ENCODE data around the gene PLOD2. TPM values are rescaled to one million over a fixed set of nuclear protein-coding genes. Genes with fewer than 3 reads are reported as not detected.
A peak's percentile ranks its signal among the peaks of the same experiment; 100 is the strongest.

PLOD2 gene
- total RNA-seq, 1 experiment from 2014 or later, result 36.6 TPM

DNA sequence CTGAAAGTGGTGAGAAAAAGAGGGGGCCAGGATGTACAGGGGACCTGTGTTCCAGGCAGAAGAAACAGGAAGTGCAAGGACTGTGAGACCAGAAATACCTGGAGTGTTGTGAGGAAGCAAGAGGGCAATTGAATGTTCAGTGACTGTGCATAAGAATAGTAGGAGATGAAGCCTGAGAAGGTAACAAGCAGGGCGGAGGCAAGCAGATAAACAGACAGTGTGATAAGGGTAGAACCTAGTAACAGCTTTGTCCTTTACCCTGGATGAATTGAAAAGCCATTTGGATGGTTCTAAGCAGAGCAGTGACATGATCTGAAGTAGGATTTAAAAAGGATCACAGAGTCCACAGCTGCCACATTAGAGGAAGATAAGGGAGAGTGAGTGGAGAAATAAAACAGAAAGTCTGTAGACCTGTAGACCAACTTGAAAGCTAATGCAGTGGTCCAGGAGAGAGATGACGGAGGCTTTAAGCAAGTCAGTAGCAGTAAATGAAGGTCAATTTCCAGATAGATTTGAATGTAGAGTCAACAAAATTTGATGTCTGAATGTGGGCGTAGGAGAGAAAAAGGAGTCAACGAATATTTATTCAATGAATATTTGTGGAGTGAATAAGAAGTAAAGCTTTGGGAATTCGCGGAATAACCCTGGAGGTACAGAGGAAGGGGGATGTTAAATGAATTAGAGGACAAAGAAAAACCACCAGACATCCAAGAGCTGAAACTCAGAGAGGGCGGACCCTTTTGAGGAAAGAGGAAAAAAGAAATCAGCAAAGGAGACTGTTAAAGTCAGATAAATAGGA, 4.2 kb upstream of the PLOD2 start:
- TF ChIP-seq, protein P1, sequence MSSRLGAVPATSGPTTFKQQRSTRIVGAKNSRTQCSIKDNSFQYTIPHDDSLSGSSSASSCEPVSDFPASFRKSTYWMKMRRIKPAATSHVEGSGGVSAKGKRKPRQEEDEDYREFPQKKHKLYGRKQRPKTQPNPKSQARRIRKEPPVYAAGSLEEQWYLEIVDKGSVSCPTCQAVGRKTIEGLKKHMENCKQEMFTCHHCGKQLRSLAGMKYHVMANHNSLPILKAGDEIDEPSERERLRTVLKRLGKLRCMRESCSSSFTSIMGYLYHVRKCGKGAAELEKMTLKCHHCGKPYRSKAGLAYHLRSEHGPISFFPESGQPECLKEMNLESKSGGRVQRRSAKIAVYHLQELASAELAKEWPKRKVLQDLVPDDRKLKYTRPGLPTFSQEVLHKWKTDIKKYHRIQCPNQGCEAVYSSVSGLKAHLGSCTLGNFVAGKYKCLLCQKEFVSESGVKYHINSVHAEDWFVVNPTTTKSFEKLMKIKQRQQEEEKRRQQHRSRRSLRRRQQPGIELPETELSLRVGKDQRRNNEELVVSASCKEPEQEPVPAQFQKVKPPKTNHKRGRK (CRISPR knock-in tag; IDR thresholded peaks at IDR 0.05; ENCODE audit: borderline replicate concordance), result no peak
- TF ChIP-seq GABPB1 (CRISPR knock-in tag; IDR thresholded peaks at IDR 0.05) (no peak), ZNF671 (CRISPR knock-in tag; IDR thresholded peaks at IDR 0.05) (no peak), ETV6 (CRISPR knock-in tag; IDR thresholded peaks at IDR 0.05) (no peak), ELF4 (CRISPR knock-in tag; IDR thresholded peaks at IDR 0.05; ENCODE audit: low read depth) (no peak), NFATC4 (CRISPR knock-in tag; IDR thresholded peaks at IDR 0.05) (no peak), ZNF396 (CRISPR knock-in tag; IDR thresholded peaks at IDR 0.05; ENCODE audit: borderline replicate concordance) (no peak)
- TF ChIP-seq, protein P2, sequence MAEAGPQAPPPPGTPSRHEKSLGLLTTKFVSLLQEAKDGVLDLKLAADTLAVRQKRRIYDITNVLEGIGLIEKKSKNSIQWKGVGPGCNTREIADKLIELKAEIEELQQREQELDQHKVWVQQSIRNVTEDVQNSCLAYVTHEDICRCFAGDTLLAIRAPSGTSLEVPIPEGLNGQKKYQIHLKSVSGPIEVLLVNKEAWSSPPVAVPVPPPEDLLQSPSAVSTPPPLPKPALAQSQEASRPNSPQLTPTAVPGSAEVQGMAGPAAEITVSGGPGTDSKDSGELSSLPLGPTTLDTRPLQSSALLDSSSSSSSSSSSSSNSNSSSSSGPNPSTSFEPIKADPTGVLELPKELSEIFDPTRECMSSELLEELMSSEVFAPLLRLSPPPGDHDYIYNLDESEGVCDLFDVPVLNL (CRISPR knock-in tag; IDR thresholded peaks at IDR 0.05; ENCODE audit: borderline replicate concordance, low read depth), result no peak
- TF ChIP-seq, protein P3, sequence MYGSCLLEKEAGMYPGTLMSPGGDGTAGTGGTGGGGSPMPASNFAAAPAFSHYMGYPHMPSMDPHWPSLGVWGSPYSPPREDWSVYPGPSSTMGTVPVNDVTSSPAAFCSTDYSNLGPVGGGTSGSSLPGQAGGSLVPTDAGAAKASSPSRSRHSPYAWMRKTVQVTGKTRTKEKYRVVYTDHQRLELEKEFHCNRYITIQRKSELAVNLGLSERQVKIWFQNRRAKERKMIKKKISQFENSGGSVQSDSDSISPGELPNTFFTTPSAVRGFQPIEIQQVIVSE (CRISPR knock-in tag; IDR thresholded peaks at IDR 0.05; ENCODE audit: borderline replicate concordance), result no peak
- TF ChIP-seq, protein P4, sequence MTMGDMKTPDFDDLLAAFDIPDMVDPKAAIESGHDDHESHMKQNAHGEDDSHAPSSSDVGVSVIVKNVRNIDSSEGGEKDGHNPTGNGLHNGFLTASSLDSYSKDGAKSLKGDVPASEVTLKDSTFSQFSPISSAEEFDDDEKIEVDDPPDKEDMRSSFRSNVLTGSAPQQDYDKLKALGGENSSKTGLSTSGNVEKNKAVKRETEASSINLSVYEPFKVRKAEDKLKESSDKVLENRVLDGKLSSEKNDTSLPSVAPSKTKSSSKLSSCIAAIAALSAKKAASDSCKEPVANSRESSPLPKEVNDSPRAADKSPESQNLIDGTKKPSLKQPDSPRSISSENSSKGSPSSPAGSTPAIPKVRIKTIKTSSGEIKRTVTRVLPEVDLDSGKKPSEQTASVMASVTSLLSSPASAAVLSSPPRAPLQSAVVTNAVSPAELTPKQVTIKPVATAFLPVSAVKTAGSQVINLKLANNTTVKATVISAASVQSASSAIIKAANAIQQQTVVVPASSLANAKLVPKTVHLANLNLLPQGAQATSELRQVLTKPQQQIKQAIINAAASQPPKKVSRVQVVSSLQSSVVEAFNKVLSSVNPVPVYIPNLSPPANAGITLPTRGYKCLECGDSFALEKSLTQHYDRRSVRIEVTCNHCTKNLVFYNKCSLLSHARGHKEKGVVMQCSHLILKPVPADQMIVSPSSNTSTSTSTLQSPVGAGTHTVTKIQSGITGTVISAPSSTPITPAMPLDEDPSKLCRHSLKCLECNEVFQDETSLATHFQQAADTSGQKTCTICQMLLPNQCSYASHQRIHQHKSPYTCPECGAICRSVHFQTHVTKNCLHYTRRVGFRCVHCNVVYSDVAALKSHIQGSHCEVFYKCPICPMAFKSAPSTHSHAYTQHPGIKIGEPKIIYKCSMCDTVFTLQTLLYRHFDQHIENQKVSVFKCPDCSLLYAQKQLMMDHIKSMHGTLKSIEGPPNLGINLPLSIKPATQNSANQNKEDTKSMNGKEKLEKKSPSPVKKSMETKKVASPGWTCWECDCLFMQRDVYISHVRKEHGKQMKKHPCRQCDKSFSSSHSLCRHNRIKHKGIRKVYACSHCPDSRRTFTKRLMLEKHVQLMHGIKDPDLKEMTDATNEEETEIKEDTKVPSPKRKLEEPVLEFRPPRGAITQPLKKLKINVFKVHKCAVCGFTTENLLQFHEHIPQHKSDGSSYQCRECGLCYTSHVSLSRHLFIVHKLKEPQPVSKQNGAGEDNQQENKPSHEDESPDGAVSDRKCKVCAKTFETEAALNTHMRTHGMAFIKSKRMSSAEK (CRISPR knock-in tag; IDR thresholded peaks at IDR 0.05; ENCODE audit: borderline replicate concordance), result no peak
- TF ChIP-seq, protein P5, sequence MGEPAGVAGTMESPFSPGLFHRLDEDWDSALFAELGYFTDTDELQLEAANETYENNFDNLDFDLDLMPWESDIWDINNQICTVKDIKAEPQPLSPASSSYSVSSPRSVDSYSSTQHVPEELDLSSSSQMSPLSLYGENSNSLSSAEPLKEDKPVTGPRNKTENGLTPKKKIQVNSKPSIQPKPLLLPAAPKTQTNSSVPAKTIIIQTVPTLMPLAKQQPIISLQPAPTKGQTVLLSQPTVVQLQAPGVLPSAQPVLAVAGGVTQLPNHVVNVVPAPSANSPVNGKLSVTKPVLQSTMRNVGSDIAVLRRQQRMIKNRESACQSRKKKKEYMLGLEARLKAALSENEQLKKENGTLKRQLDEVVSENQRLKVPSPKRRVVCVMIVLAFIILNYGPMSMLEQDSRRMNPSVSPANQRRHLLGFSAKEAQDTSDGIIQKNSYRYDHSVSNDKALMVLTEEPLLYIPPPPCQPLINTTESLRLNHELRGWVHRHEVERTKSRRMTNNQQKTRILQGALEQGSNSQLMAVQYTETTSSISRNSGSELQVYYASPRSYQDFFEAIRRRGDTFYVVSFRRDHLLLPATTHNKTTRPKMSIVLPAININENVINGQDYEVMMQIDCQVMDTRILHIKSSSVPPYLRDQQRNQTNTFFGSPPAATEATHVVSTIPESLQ (CRISPR knock-in tag; IDR thresholded peaks at IDR 0.05), result no peak
- TF ChIP-seq, protein P6, sequence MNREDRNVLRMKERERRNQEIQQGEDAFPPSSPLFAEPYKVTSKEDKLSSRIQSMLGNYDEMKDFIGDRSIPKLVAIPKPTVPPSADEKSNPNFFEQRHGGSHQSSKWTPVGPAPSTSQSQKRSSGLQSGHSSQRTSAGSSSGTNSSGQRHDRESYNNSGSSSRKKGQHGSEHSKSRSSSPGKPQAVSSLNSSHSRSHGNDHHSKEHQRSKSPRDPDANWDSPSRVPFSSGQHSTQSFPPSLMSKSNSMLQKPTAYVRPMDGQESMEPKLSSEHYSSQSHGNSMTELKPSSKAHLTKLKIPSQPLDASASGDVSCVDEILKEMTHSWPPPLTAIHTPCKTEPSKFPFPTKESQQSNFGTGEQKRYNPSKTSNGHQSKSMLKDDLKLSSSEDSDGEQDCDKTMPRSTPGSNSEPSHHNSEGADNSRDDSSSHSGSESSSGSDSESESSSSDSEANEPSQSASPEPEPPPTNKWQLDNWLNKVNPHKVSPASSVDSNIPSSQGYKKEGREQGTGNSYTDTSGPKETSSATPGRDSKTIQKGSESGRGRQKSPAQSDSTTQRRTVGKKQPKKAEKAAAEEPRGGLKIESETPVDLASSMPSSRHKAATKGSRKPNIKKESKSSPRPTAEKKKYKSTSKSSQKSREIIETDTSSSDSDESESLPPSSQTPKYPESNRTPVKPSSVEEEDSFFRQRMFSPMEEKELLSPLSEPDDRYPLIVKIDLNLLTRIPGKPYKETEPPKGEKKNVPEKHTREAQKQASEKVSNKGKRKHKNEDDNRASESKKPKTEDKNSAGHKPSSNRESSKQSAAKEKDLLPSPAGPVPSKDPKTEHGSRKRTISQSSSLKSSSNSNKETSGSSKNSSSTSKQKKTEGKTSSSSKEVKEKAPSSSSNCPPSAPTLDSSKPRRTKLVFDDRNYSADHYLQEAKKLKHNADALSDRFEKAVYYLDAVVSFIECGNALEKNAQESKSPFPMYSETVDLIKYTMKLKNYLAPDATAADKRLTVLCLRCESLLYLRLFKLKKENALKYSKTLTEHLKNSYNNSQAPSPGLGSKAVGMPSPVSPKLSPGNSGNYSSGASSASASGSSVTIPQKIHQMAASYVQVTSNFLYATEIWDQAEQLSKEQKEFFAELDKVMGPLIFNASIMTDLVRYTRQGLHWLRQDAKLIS (CRISPR knock-in tag; IDR thresholded peaks at IDR 0.05; ENCODE audit: borderline replicate concordance), result no peak
- H3K27me3 Mint-ChIP-seq (ENCODE audit: low read depth), result peaks cover 16% of the 10 kb centered on the region
- H3K27ac Mint-ChIP-seq, result peak overlapping the region; percentile 31
- POLR2A ChIA-PET, result no interaction called here
- DNase-seq (ENCODE audit: low spot score) (no peak), ATAC-seq (peak; percentile 7)
- H3K36me3 Mint-ChIP-seq, result no peaks in the 10 kb centered on the region
- no peak overlapping the region for H3K4me3 Mint-ChIP-seq
- CTCF ChIA-PET, result interaction anchor here (0.6 to 2.3 kb wide), 3 partner anchors 22 to 37 kb away, joined by 3 to 8 read pairs (median 3); no protein-coding TSS in a partner anchor
- H3K9me3 Mint-ChIP-seq, result no peaks in the 10 kb centered on the region
- H3K4me1 Mint-ChIP-seq, result peaks cover 38% of the 10 kb centered on the region
